Mammary epithelial cell (primary cell): ENCODE data around the gene ZFYVE1.

Experiments used
- EZH2 ChIP-seq: IDR thresholded peaks from 2 replicates; pipeline ENCODE4 v1.6.1; 2012; ENCODE audit warnings: low read length, inconsistent platforms, borderline replicate concordance
- TF ChIP-seq, protein P1 (sequence below), 2 donors: IDR thresholded peaks in 1 of 2; conservative IDR thresholded peaks in 1 of 2; 2 replicates each; pipeline ENCODE4 v1.5.1; 2011 to 2012; ENCODE audit warnings: inconsistent platforms in 2 of 2, low read length in 2 of 2, mild to moderate bottlenecking in 2 of 2, control low read depth in 1 of 2, low read depth in 1 of 2; ENCODE audit not compliant: insufficient read depth in 1 of 2; ENCODE audit errors: extremely low read depth in 1 of 2

DNA sequence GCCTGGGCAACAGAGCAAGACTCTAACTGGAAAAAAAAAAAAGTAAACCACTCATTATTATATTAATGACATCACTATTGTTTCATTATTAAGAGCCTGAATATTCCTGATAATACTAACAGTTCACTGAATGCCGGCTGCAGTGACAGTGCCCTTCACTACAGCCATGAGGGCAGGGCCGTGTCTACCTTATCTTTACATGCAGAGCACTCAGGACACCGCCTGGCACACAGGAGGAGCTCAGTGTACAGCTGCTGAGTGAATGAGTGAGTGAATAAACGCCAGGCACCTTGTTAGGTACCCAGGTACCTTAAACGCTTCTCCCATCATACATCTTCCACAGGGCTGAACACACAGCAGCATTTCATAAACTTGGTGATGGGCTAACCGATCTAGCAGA lies 23.2 kb downstream of the ZFYVE1 start:
- no peak for TF ChIP-seq EZH2
- TF ChIP-seq, protein P1, sequence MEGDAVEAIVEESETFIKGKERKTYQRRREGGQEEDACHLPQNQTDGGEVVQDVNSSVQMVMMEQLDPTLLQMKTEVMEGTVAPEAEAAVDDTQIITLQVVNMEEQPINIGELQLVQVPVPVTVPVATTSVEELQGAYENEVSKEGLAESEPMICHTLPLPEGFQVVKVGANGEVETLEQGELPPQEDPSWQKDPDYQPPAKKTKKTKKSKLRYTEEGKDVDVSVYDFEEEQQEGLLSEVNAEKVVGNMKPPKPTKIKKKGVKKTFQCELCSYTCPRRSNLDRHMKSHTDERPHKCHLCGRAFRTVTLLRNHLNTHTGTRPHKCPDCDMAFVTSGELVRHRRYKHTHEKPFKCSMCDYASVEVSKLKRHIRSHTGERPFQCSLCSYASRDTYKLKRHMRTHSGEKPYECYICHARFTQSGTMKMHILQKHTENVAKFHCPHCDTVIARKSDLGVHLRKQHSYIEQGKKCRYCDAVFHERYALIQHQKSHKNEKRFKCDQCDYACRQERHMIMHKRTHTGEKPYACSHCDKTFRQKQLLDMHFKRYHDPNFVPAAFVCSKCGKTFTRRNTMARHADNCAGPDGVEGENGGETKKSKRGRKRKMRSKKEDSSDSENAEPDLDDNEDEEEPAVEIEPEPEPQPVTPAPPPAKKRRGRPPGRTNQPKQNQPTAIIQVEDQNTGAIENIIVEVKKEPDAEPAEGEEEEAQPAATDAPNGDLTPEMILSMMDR (conservative IDR thresholded peaks at IDR 0.05 in 1 of 2, IDR thresholded peaks at IDR 0.05 in 1 of 2; ENCODE audit: extremely low read depth in 1 of 2, insufficient read depth in 1 of 2, low read depth in 1 of 2, low read length in 2 of 2) = no peak
